Stimulated activated CD4-positive, alpha-beta T cell treated with anti-CD3 and anti-CD28 coated beads, TNF-alpha, amount 100 ng/mL, for 24 hours (primary cell): ENCODE data around the gene PSMD13.

ENCODE experiments used
- DNase-seq, 3 experiments: peaks; one replicate each; pipeline ENCODE4 v3.0.0-alpha.2; 2020; ENCODE audit warnings: low read depth in 3 of 3

Gene PSMD13

DNA sequence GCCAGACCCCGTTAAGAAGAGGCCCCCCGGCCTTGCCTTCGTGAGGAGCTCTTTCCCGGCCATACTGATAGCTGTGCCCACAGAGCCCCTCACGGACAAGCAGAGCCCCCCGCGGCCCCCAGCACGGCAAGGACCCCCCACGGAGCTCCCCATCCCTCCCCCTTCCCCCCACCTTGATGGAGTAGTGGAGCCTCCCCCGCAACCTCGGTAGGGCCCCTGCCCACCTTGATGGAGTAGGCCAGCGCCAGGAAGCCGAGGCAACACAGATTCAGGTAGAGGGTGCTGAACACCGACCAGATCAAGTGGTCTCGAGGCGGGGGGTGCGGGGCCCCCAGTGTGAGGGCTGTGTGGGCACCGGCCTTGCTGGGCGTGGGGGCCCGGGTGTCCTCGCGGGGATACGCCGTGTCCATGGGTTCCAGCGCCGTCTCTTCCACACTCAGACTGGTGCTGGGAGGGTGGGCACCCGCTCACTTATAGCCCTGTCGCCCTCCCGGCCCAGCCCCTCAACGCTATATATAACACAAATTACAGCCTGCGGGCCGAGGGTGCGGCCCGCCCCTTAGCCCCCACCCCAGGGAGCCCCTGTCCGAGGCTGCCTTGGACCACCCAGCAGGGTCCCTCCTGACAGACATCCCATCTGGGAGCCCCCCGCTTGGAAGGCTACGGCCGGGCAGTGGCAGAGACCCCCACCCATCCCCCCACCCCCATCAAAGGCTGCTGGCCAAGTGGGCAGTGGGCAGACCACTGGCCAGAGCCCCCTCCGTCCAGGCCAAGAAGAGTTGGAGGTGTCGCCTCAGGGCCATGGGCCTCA is 62.5 kb downstream of the PSMD13 start, which contains the start of gene IFITM5:
TSS of gene IFITM5 (minus strand) at position 446 of the 811 bp plus-strand sequence. CDS start at position 410, 36 bp downstream.
- DNase-seq = no peak

DNA sequence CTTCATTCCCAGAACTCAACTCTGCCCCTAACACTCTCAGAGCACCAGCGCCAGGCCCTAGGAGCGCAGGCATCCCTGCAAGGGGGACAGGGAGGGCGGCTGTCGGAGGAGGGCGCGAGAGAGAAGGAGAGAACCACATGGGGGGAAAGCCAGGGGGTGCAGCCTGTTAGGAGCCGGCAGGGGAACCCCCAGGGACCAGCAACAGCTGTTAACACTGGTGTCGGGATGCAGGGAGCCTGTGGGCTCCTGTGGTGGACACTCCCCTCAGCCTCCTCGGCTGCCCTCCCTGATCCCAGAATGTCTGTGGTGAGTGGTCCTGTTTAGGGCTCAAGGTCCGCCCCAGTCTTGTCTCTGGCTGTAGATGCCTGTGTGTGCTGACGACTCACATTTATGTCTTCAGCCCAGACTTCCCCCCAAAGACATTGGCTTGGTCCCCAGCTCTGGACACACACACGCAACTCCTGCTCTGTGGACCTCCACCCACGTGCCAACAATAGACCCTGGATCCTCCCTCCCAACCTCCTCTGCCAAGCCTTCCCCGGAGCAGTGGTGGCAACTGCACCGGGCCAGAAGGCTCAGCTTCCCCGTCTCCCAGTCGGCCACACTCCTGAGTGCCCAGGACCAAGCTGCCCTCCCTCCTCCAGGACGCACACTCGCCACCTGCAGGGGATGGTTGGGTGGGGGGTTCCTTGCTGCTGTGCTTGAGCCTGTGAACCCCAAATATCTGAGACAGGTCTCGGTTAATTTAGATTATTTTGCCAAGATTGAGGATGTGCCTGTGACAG is 63.4 kb downstream of the PSMD13 start:
- no peak for DNase-seq
